ENCODE results near the gene TDRKH. TPM values are rescaled to one million over a fixed set of nuclear protein-coding genes. Genes with fewer than 3 reads are reported as not detected.
A peak's percentile ranks its signal among the peaks of the same experiment; 100 is the strongest.

TDRKH gene
- total and polyA plus RNA-seq, 7 donors: 2.4 to 12.1 (median 4.3) TPM

- 84 to 92% (median 88%) methylated on average over 5 of the region's 5 CpGs for WGBS, 3 donors
- no peaks in the 10 kb centered on the region for H3K27me3 ChIP-seq (ENCODE audit: insufficient read depth in 3 of 3, low read length in 2 of 3)
- intact Hi-C loops (cut with DNase I): no loop called here
- H3K4me1 ChIP-seq: peaks cover 10% of the 10 kb centered on the region
- ATAC-seq (no peak), DNase-seq (no peak)
- no peak overlapping the region for H3K4me3 ChIP-seq
- no peak for TF ChIP-seq CTCF (IDR thresholded peaks at IDR 0.05)
- peaks cover 0 to 11% of the 10 kb centered on the region in 2 donors for H3K36me3 ChIP-seq (ENCODE audit: insufficient read depth in 1 of 2, low read depth in 1 of 2)
- H3K27ac ChIP-seq: no peak overlapping the region
- no peaks in the 10 kb centered on the region for H3K9me3 ChIP-seq
Measured at GRCh38 chr1:151798571-151798970, 8.3 kb upstream of the TDRKH start.

- Histone ChIP-seq H3K4me3 (peak overlapping the region; percentile 91), H3K36me3 (ENCODE audit: insufficient read depth in 1 of 2, low read depth in 1 of 2) (peaks cover 0 to 11% of the 10 kb centered on the region in 2 donors), H3K4me1 (peaks cover 12% of the 10 kb centered on the region), H3K27me3 (ENCODE audit: insufficient read depth in 3 of 3, low read length in 2 of 3) (no peaks in the 10 kb centered on the region), H3K27ac (peak overlapping the region; percentile 70), H3K9me3 (no peaks in the 10 kb centered on the region)
- ATAC-seq (peak in 2 of 4 donors; percentile 14 to 43), DNase-seq (peak in 1 of 2 donors; percentile 18)
- no peak for TF ChIP-seq CTCF (IDR thresholded peaks at IDR 0.05)
- intact Hi-C loops (cut with DNase I): loop anchor here in 1 of 2 donors (5.0 kb wide), 1 partner anchor 46 kb away; the partner anchor contains the start of gene C2CD4D
- WGBS, 3 donors: 1% methylated on average over 42 to 52 of the region's 52 CpGs
Measured at GRCh38 chr1:151790940-151791651, 796 bp upstream of the TDRKH start.

GRCh38 chr1:151787689-151788088 lies 2.6 kb downstream of the TDRKH start:
- intact Hi-C loops (cut with DNase I): no loop called here

GRCh38 chr1:151783796-151784195 lies 6.5 kb downstream of the TDRKH start:
- H3K4me3 ChIP-seq: no peak overlapping the region
- no peaks in the 10 kb centered on the region for H3K4me1 ChIP-seq
- peaks cover 0 to 39% of the 10 kb centered on the region in 2 donors for H3K36me3 ChIP-seq (ENCODE audit: insufficient read depth in 1 of 2, low read depth in 1 of 2)
- no peak overlapping the region for H3K27ac ChIP-seq
- intact Hi-C loops (cut with DNase I): no loop called here
- TF ChIP-seq CTCF (IDR thresholded peaks at IDR 0.05): no peak
- DNase-seq (no peak), ATAC-seq (no peak)
- no peaks in the 10 kb centered on the region for H3K9me3 ChIP-seq
- 60 to 78% (median 75%) methylated on average over 2 of the region's 2 CpGs for WGBS, 3 donors
- no peaks in the 10 kb centered on the region for H3K27me3 ChIP-seq (ENCODE audit: insufficient read depth in 3 of 3, low read length in 2 of 3)

More at GRCh38 chr1:151787689-151788088, 2.6 kb downstream of the TDRKH start:
- no peak for ATAC-seq
- no peak for TF ChIP-seq CTCF (IDR thresholded peaks at IDR 0.05)
- 89 to 96% (median 95%) methylated on average over 3 of the region's 3 CpGs for WGBS, 3 donors
- no peak for DNase-seq
- Histone ChIP-seq H3K4me3 (no peak overlapping the region), H3K4me1 (peaks cover 12% of the 10 kb centered on the region), H3K36me3 (ENCODE audit: insufficient read depth in 1 of 2, low read depth in 1 of 2) (peaks cover 0 to 1% of the 10 kb centered on the region in 2 donors), H3K27ac (no peak overlapping the region), H3K27me3 (ENCODE audit: insufficient read depth in 3 of 3, low read length in 2 of 3) (no peaks in the 10 kb centered on the region), H3K9me3 (no peaks in the 10 kb centered on the region)
